Skeletal muscle satellite cell (primary cell): ENCODE measurements around the gene BAIAP2.

Experiments
- H3K27me3 ChIP-seq: 2 replicates; pipeline ENCODE4 v1.7.0; 2013; ENCODE audit warnings: low read length; ENCODE audit not compliant: control insufficient read depth, insufficient read depth
- H3K36me3 ChIP-seq: 2 replicates; pipeline ENCODE4 v1.7.0; 2013; ENCODE audit warnings: mild to moderate bottlenecking, control low read depth, low read length; ENCODE audit not compliant: insufficient read depth
- H3K4me1 ChIP-seq: 2 replicates; pipeline ENCODE4 v1.7.0; 2013; ENCODE audit warnings: low read length; ENCODE audit not compliant: control insufficient read depth, insufficient read depth
- H3K4me2 ChIP-seq: 2 replicates; pipeline ENCODE4 v1.7.0; 2013; ENCODE audit warnings: mild to moderate bottlenecking, low read length
- H3K4me3 ChIP-seq: 2 replicates; pipeline ENCODE4 v1.7.0; 2013; ENCODE audit warnings: low read length
- H3K9ac ChIP-seq: 2 replicates; pipeline ENCODE4 v1.7.0; 2013; ENCODE audit warnings: mild to moderate bottlenecking, low read depth, low read length, moderate library complexity
- H3K9me3 ChIP-seq: replicated peaks from 2 replicates; pipeline ENCODE4 v1.7.0; 2013; ENCODE audit warnings: mild to moderate bottlenecking, control low read depth, low read length

BAIAP2 gene

GRCh38 chr17:81102869-81103268 is 67.9 kb downstream of the BAIAP2 start:
- Histone ChIP-seq H3K4me2 (no peak overlapping the region), H3K9me3 (no peaks in the 10 kb centered on the region), H3K27me3 (no peaks in the 10 kb centered on the region), H3K36me3 (peaks cover 25% of the 10 kb centered on the region), H3K4me3 (no peak overlapping the region), H3K9ac (no peak overlapping the region), H3K4me1 (peaks cover 7% of the 10 kb centered on the region)

GRCh38 chr17:81103379-81103778 is 68.4 kb downstream of the BAIAP2 start:
- H3K4me2 ChIP-seq = no peak overlapping the region
- H3K9me3 ChIP-seq = no peaks in the 10 kb centered on the region
- peaks cover 26% of the 10 kb centered on the region for H3K36me3 ChIP-seq
- H3K4me1 ChIP-seq = peaks cover 2% of the 10 kb centered on the region
- H3K4me3 ChIP-seq = no peak overlapping the region
- H3K9ac ChIP-seq = no peak overlapping the region
- H3K27me3 ChIP-seq = no peaks in the 10 kb centered on the region

- H3K36me3 ChIP-seq = peaks cover 17% of the 10 kb centered on the region
- no peak overlapping the region for H3K4me2 ChIP-seq
- no peaks in the 10 kb centered on the region for H3K27me3 ChIP-seq
- H3K9ac ChIP-seq = no peak overlapping the region
- no peaks in the 10 kb centered on the region for H3K4me1 ChIP-seq
- H3K9me3 ChIP-seq = no peaks in the 10 kb centered on the region
- H3K4me3 ChIP-seq = no peak overlapping the region
These were observed 71.8 kb downstream of the BAIAP2 start for GRCh38 chr17:81106716-81107115.

- no peak overlapping the region for H3K4me2 ChIP-seq
- no peak overlapping the region for H3K9ac ChIP-seq
- no peaks in the 10 kb centered on the region for H3K9me3 ChIP-seq
- no peaks in the 10 kb centered on the region for H3K4me1 ChIP-seq
- no peak overlapping the region for H3K4me3 ChIP-seq
- peaks cover 22% of the 10 kb centered on the region for H3K36me3 ChIP-seq
- no peaks in the 10 kb centered on the region for H3K27me3 ChIP-seq
These were observed 73.3 kb downstream of the BAIAP2 start for GRCh38 chr17:81108220-81108619.

- no peak overlapping the region for H3K9ac ChIP-seq
- H3K36me3 ChIP-seq = peaks cover 11% of the 10 kb centered on the region
- no peaks in the 10 kb centered on the region for H3K9me3 ChIP-seq
- H3K4me3 ChIP-seq = no peak overlapping the region
- H3K4me2 ChIP-seq = no peak overlapping the region
- no peaks in the 10 kb centered on the region for H3K27me3 ChIP-seq
- no peaks in the 10 kb centered on the region for H3K4me1 ChIP-seq
These were observed 75.0 kb downstream of the BAIAP2 start for GRCh38 chr17:81109957-81110356.

GRCh38 chr17:81110488-81111040 is 75.6 kb downstream of the BAIAP2 start:
- Histone ChIP-seq H3K36me3 (peaks cover 8% of the 10 kb centered on the region), H3K9ac (no peak overlapping the region)

GRCh38 chr17:81111066-81111465 is 76.1 kb downstream of the BAIAP2 start:
- no peak overlapping the region for H3K4me3 ChIP-seq
- no peak overlapping the region for H3K9ac ChIP-seq
- H3K36me3 ChIP-seq = peaks cover 8% of the 10 kb centered on the region

More at GRCh38 chr17:81110488-81111040, 75.6 kb downstream of the BAIAP2 start:
- no peak overlapping the region for H3K4me2 ChIP-seq
- no peaks in the 10 kb centered on the region for H3K9me3 ChIP-seq
- H3K27me3 ChIP-seq = no peaks in the 10 kb centered on the region
- no peaks in the 10 kb centered on the region for H3K4me1 ChIP-seq
- no peak overlapping the region for H3K4me3 ChIP-seq

GRCh38 chr17:81112450-81112849 is 77.5 kb downstream of the BAIAP2 start:
- no peak overlapping the region for H3K9ac ChIP-seq
- no peaks in the 10 kb centered on the region for H3K4me1 ChIP-seq
- H3K4me3 ChIP-seq = no peak overlapping the region
- H3K36me3 ChIP-seq = peaks cover 8% of the 10 kb centered on the region
- H3K9me3 ChIP-seq = no peaks in the 10 kb centered on the region
- no peaks in the 10 kb centered on the region for H3K27me3 ChIP-seq
- no peak overlapping the region for H3K4me2 ChIP-seq

More at GRCh38 chr17:81111066-81111465, 76.1 kb downstream of the BAIAP2 start:
- Histone ChIP-seq H3K4me1 (no peaks in the 10 kb centered on the region), H3K9me3 (no peaks in the 10 kb centered on the region), H3K27me3 (no peaks in the 10 kb centered on the region), H3K4me2 (no peak overlapping the region)

GRCh38 chr17:81113158-81113724 is 78.3 kb downstream of the BAIAP2 start:
- Histone ChIP-seq H3K9ac (no peak overlapping the region), H3K4me3 (no peak overlapping the region), H3K9me3 (no peaks in the 10 kb centered on the region), H3K4me1 (no peaks in the 10 kb centered on the region), H3K36me3 (peaks cover 5% of the 10 kb centered on the region), H3K4me2 (no peak overlapping the region), H3K27me3 (no peaks in the 10 kb centered on the region)

GRCh38 chr17:81114351-81115093 is 79.6 kb downstream of the BAIAP2 start:
- Histone ChIP-seq H3K27me3 (no peaks in the 10 kb centered on the region), H3K4me3 (no peak overlapping the region), H3K36me3 (peaks cover 5% of the 10 kb centered on the region), H3K4me1 (no peaks in the 10 kb centered on the region), H3K9me3 (no peaks in the 10 kb centered on the region), H3K4me2 (no peak overlapping the region), H3K9ac (no peak overlapping the region)

- no peaks in the 10 kb centered on the region for H3K27me3 ChIP-seq
- peaks cover 5% of the 10 kb centered on the region for H3K36me3 ChIP-seq
- H3K4me1 ChIP-seq = no peaks in the 10 kb centered on the region
- H3K4me2 ChIP-seq = no peak overlapping the region
- H3K9ac ChIP-seq = no peak overlapping the region
- H3K9me3 ChIP-seq = no peaks in the 10 kb centered on the region
- H3K4me3 ChIP-seq = no peak overlapping the region
These were observed 80.3 kb downstream of the BAIAP2 start for GRCh38 chr17:81115219-81115618.
